ENCODE measurements around the gene CARD14. TPM values are rescaled to one million over a fixed set of nuclear protein-coding genes. Genes with fewer than 3 reads are reported as not detected.

Gene CARD14
- total and polyA plus RNA-seq, 2 donors (not counting 1 experiment from before 2014, with no cell fraction given): not detected

DNA sequence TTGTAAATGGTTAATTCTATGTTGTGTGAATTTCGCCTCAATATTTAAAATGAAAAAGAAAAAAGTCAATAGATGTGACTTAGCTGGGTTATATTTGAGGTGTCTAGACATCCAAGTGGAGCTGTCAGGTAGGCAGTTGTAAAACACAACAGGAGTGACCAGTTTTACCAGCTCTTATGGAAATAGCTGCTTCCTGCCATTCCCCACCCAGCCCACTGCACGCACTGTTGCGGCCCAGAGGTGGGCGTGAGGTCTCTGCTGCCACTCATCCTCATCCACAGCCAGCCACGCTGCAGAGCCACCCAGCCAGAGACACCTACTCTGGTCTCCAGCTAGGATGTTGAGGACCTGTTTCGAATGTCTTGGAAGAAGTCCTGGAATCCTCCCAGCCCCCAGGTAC, 3.4 kb upstream of the CARD14 start:
- TF ChIP-seq EZH2 (IDR thresholded peaks at IDR 0.05; ENCODE audit: borderline replicate concordance, insufficient read depth, low read depth, low read length, poor library complexity, severe bottlenecking): no peak
- TF ChIP-seq, protein P1, sequence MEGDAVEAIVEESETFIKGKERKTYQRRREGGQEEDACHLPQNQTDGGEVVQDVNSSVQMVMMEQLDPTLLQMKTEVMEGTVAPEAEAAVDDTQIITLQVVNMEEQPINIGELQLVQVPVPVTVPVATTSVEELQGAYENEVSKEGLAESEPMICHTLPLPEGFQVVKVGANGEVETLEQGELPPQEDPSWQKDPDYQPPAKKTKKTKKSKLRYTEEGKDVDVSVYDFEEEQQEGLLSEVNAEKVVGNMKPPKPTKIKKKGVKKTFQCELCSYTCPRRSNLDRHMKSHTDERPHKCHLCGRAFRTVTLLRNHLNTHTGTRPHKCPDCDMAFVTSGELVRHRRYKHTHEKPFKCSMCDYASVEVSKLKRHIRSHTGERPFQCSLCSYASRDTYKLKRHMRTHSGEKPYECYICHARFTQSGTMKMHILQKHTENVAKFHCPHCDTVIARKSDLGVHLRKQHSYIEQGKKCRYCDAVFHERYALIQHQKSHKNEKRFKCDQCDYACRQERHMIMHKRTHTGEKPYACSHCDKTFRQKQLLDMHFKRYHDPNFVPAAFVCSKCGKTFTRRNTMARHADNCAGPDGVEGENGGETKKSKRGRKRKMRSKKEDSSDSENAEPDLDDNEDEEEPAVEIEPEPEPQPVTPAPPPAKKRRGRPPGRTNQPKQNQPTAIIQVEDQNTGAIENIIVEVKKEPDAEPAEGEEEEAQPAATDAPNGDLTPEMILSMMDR (IDR thresholded peaks at IDR 0.05): no peak
- WGBS (ENCODE audit: insufficient coverage): 95% methylated on average over 4 of the region's 6 CpGs
- ATAC-seq (ENCODE audit: low read depth) (no peak), DNase-seq (no peak)
- peaks cover 4% of the 10 kb centered on the region for H3K27me3 Mint-ChIP-seq
- no peak overlapping the region for H3K4me3 Mint-ChIP-seq
- no peak overlapping the region for H2AFZ ChIP-seq (ENCODE audit: insufficient read depth, low read depth, low read length, poor library complexity, severe bottlenecking)
- H3K27me3 ChIP-seq (replicated peaks in 1 of 4; ENCODE audit: control extremely low read depth in 1 of 4, control insufficient read depth in 3 of 4, insufficient read depth in 4 of 4, low read length in 3 of 4): peaks cover 0 to 12% (median 0%) of the 10 kb centered on the region in 4 experiments
- H3K36me3 ChIP-seq (replicated peaks in 1 of 2; ENCODE audit: control extremely low read depth in 1 of 2, control insufficient read depth in 1 of 2, extremely low read depth in 1 of 2, insufficient read depth in 2 of 2, low read length in 1 of 2): no peaks in the 10 kb centered on the region
- H3K27ac ChIP-seq (ENCODE audit: low read length in 2 of 2): no peak overlapping the region
- ChIA-PET CTCF (no interaction called here), POLR2A (no interaction called here)
- H3K9me3 Mint-ChIP-seq (ENCODE audit: insufficient read depth): no peaks in the 10 kb centered on the region
- H4K20me1 ChIP-seq (ENCODE audit: control insufficient read depth, insufficient read depth, low read length, poor library complexity, severe bottlenecking): no peaks in the 10 kb centered on the region
- intact Hi-C loops (cut with micrococcal nuclease): no loop called here
- H3K4me1 ChIP-seq (ENCODE audit: control insufficient read depth in 2 of 2, insufficient read depth in 2 of 2, low read length in 2 of 2): no peaks in the 10 kb centered on the region
- H3K4me2 ChIP-seq (replicated peaks; ENCODE audit: low read depth, low read length, poor library complexity, severe bottlenecking): no peak overlapping the region
- H3K27ac Mint-ChIP-seq: no peak overlapping the region
- no peaks in the 10 kb centered on the region for H3K4me1 Mint-ChIP-seq
- no peak overlapping the region for H3K9ac ChIP-seq (ENCODE audit: low read length)
- peaks cover 0 to 3% (median 0%) of the 10 kb centered on the region in 3 donors for H3K9me3 ChIP-seq (ENCODE audit: control extremely low read depth in 1 of 3, control insufficient read depth in 2 of 3, insufficient read depth in 1 of 3, low read length in 2 of 3)
- no peaks in the 10 kb centered on the region for H3K79me2 ChIP-seq (ENCODE audit: control insufficient read depth, insufficient read depth, low read length)
- H3K4me3 ChIP-seq (ENCODE audit: control extremely low read depth in 1 of 5, extremely low read depth in 1 of 5, insufficient read depth in 1 of 5, low read depth in 2 of 5, low read length in 4 of 5): no peak overlapping the region

DNA sequence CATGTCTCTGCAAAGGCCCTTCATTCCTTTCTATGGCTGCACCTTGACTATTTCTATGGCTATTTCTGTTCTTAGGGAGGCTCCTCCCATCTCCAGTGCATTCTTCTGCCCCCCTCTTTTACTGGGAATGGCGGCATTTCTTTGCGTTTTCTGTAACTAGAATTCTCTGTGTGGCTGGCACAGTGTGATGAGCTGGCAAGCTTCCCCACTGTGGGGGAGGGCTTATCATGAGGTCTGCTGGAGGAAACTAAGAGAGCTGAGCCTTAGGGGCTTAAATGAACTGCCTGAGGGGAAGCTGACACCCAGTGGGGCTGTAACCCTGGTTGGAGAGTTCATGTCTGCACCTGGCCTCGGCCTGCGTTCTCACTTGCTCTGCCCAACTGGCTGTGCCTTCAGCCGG, 1.5 kb upstream of the CARD14 start:
- no peak overlapping the region for H3K27ac ChIP-seq (ENCODE audit: low read length in 2 of 2)
- no peak overlapping the region for H2AFZ ChIP-seq (ENCODE audit: insufficient read depth, low read depth, low read length, poor library complexity, severe bottlenecking)
- CTCF ChIA-PET: no interaction called here
- no peak overlapping the region for H3K4me3 ChIP-seq (ENCODE audit: control extremely low read depth in 1 of 5, extremely low read depth in 1 of 5, insufficient read depth in 1 of 5, low read depth in 2 of 5, low read length in 4 of 5)
- intact Hi-C loops (cut with micrococcal nuclease): no loop called here
- H3K4me1 Mint-ChIP-seq: no peaks in the 10 kb centered on the region
- no peaks in the 10 kb centered on the region for H4K20me1 ChIP-seq (ENCODE audit: control insufficient read depth, insufficient read depth, low read length, poor library complexity, severe bottlenecking)
- no peaks in the 10 kb centered on the region for H3K4me1 ChIP-seq (ENCODE audit: control insufficient read depth in 2 of 2, insufficient read depth in 2 of 2, low read length in 2 of 2)
- DNase-seq (no peak), ATAC-seq (ENCODE audit: low read depth) (no peak)
- POLR2A ChIA-PET: no interaction called here
- no peak overlapping the region for H3K27ac Mint-ChIP-seq
- H3K9ac ChIP-seq (ENCODE audit: low read length): no peak overlapping the region
- no peak overlapping the region for H3K4me3 Mint-ChIP-seq
- TF ChIP-seq, protein P1 (IDR thresholded peaks at IDR 0.05): no peak
- TF ChIP-seq EZH2 (IDR thresholded peaks at IDR 0.05; ENCODE audit: borderline replicate concordance, insufficient read depth, low read depth, low read length, poor library complexity, severe bottlenecking): no peak
- H3K27me3 ChIP-seq (replicated peaks in 1 of 4; ENCODE audit: control extremely low read depth in 1 of 4, control insufficient read depth in 3 of 4, insufficient read depth in 4 of 4, low read length in 3 of 4): peaks cover 0 to 9% (median 0%) of the 10 kb centered on the region in 4 experiments
- H3K4me2 ChIP-seq (replicated peaks; ENCODE audit: low read depth, low read length, poor library complexity, severe bottlenecking): no peak overlapping the region
- peaks cover 0 to 3% (median 0%) of the 10 kb centered on the region in 3 donors for H3K9me3 ChIP-seq (ENCODE audit: control extremely low read depth in 1 of 3, control insufficient read depth in 2 of 3, insufficient read depth in 1 of 3, low read length in 2 of 3)
- no peaks in the 10 kb centered on the region for H3K9me3 Mint-ChIP-seq (ENCODE audit: insufficient read depth)
- 97% methylated on average over 3 of the region's 5 CpGs for WGBS (ENCODE audit: insufficient coverage)
- no peaks in the 10 kb centered on the region for H3K79me2 ChIP-seq (ENCODE audit: control insufficient read depth, insufficient read depth, low read length)
- no peaks in the 10 kb centered on the region for H3K36me3 ChIP-seq (replicated peaks in 1 of 2; ENCODE audit: control extremely low read depth in 1 of 2, control insufficient read depth in 1 of 2, extremely low read depth in 1 of 2, insufficient read depth in 2 of 2, low read length in 1 of 2)
- H3K27me3 Mint-ChIP-seq: peaks cover 13% of the 10 kb centered on the region

All from B cell (primary cell).